HepG2 (cell line): ENCODE results near the gene CCT7. TPM values are rescaled to one million over a fixed set of nuclear protein-coding genes. Genes with fewer than 3 reads are reported as not detected.

Experiments used
- ASH2L ChIP-seq: fragments of 300-600, 200-600 bp; sonication (generic); IDR thresholded peaks from 2 replicates; pipeline ENCODE4 v1.7.0; 2017; ENCODE audit warnings: low read depth, mild to moderate bottlenecking, moderate library complexity, mixed read lengths, low read length; ENCODE audit not compliant: insufficient read length
- EED ChIP-seq: sonication (generic); formaldehyde crosslinking; IDR thresholded peaks from 2 replicates; pipeline ENCODE4 v1.5.0; 2020; ENCODE audit warnings: mild to moderate bottlenecking, missing genetic modification reagents
- FOSL1 ChIP-seq: sonication (generic); formaldehyde crosslinking; IDR thresholded peaks from 2 replicates; pipeline ENCODE4 v1.9.0; 2021; ENCODE audit warnings: missing genetic modification reagents, borderline replicate concordance
- FOXP1 ChIP-seq, 2 experiments: fragments of 450-650 bp in 1 of 2; IDR thresholded peaks; 2 replicates each; pipeline ENCODE4 v1.6.1; 2017 to 2018; ENCODE audit warnings: antibody characterized with exemption in 1 of 2
- GZF1 ChIP-seq: sonication (generic); formaldehyde crosslinking; IDR thresholded peaks from 2 replicates; pipeline ENCODE4 v1.5.1; 2020; ENCODE audit warnings: mild to moderate bottlenecking, missing genetic modification reagents
- IKZF1 ChIP-seq: fragments of 450-650 bp; IDR thresholded peaks from 2 replicates; pipeline ENCODE4 v1.7.1; 2016
- MAF1 ChIP-seq: sonication (generic); formaldehyde crosslinking; IDR thresholded peaks from 2 replicates; pipeline ENCODE4 v1.5.0; 2020; ENCODE audit warnings: missing genetic modification reagents, borderline replicate concordance
- NR2C2 ChIP-seq: sonication (generic); formaldehyde crosslinking; IDR thresholded peaks from 2 replicates; pipeline ENCODE4 v1.4.0; 2020; ENCODE audit warnings: missing genetic modification reagents, mild to moderate bottlenecking, moderate library complexity, borderline replicate concordance
- ONECUT2 ChIP-seq: sonication (generic); formaldehyde crosslinking; IDR thresholded peaks from 2 replicates; pipeline ENCODE4 v1.4.0; 2020; ENCODE audit warnings: missing genetic modification reagents
- POGZ ChIP-seq: sonication (generic); formaldehyde crosslinking; IDR thresholded peaks from 2 replicates; pipeline ENCODE4 v1.4.0; 2020; ENCODE audit warnings: mild to moderate bottlenecking, missing genetic modification reagents
- POLR2A ChIP-seq, 2 experiments: IDR thresholded peaks; 2 replicates each; pipeline ENCODE4 v1.6.1; 2011; ENCODE audit warnings: low read depth in 2 of 2, low read length in 2 of 2, mild to moderate bottlenecking in 1 of 2, moderate library complexity in 1 of 2; ENCODE audit not compliant: insufficient read depth in 1 of 2
- RAD21 ChIP-seq: fragments of 450-650 bp; formaldehyde crosslinking; IDR thresholded peaks from 2 replicates; pipeline ENCODE4 v1.5.0; 2020; ENCODE audit warnings: mild to moderate bottlenecking
- RORA ChIP-seq: sonication (generic); formaldehyde crosslinking; IDR thresholded peaks from 2 replicates; pipeline ENCODE4 v1.5.0; 2020; ENCODE audit warnings: mild to moderate bottlenecking, missing genetic modification reagents, moderate library complexity
- SRSF9 ChIP-seq: fragments of 200-400 bp; formaldehyde crosslinking; IDR thresholded peaks from 2 replicates; pipeline ENCODE4 v1.6.1; 2018; ENCODE audit warnings: borderline replicate concordance, mild to moderate bottlenecking, low read depth, low read length; ENCODE audit not compliant: insufficient read depth, poor library complexity, severe bottlenecking
- TARDBP ChIP-seq: sonication (generic); formaldehyde crosslinking; IDR thresholded peaks from 2 replicates; pipeline ENCODE4 v1.8.0; 2022; ENCODE audit warnings: mild to moderate bottlenecking, missing genetic modification reagents
- TSC22D2 ChIP-seq: sonication (generic); formaldehyde crosslinking; IDR thresholded peaks from 2 replicates; pipeline ENCODE4 v1.5.1; 2020; ENCODE audit warnings: missing genetic modification reagents, mild to moderate bottlenecking, borderline replicate concordance
- U2AF2 ChIP-seq: fragments of 200-400 bp; formaldehyde crosslinking; IDR thresholded peaks from 2 replicates; pipeline ENCODE4 v1.6.1; 2017; ENCODE audit warnings: low read depth, mild to moderate bottlenecking, low read length
- ZBTB8A ChIP-seq: sonication (generic); formaldehyde crosslinking; IDR thresholded peaks from 2 replicates; pipeline ENCODE4 v1.4.0; 2020; ENCODE audit warnings: mild to moderate bottlenecking, low read depth, missing genetic modification reagents, borderline replicate concordance
- ZFY ChIP-seq: sonication (generic); formaldehyde crosslinking; IDR thresholded peaks from 2 replicates; pipeline ENCODE4 v1.4.0; 2020; ENCODE audit warnings: missing genetic modification reagents
- ZNF484 ChIP-seq: sonication (generic); formaldehyde crosslinking; IDR thresholded peaks from 2 replicates; pipeline ENCODE4 v1.5.1; 2020; ENCODE audit warnings: mild to moderate bottlenecking, low read depth, missing genetic modification reagents, borderline replicate concordance
- ZNF546 ChIP-seq: sonication (generic); formaldehyde crosslinking; conservative IDR thresholded peaks from 2 replicates; pipeline ENCODE4 v1.8.1; 2023; ENCODE audit warnings: mild to moderate bottlenecking, missing genetic modification reagents
- ZNF549 ChIP-seq: sonication (generic); formaldehyde crosslinking; IDR thresholded peaks from 2 replicates; pipeline ENCODE4 v1.5.0; 2020; ENCODE audit warnings: missing genetic modification reagents
- ZNF724P ChIP-seq: sonication (generic); formaldehyde crosslinking; IDR thresholded peaks from 2 replicates; pipeline ENCODE4 v1.8.0; 2022; ENCODE audit warnings: missing genetic modification reagents, borderline replicate concordance
- ZSCAN9 ChIP-seq: IDR thresholded peaks from 2 replicates; pipeline ENCODE4 v1.6.1; 2016; ENCODE audit warnings: borderline replicate concordance
- polyA plus RNA-seq, 8 experiments: library from polyadenylated mRNA; depleted of rRNA in 3 of 8; stranded (reverse) in 7 of 8; unstranded in 1 of 8; fragments of >200 nt; fragmentation: Illumina TruSeq in 4 of 8; extraction: Trizol in 4 of 8; gene quantifications; 2 replicates each; pipeline versions ENCODE4 v1.2.1 to v1.2.3, GENCODE V29; 2011 to 2016; ENCODE audit warnings: low read depth in 4 of 8, missing spikeins in 1 of 8, mixed read lengths in 1 of 8; ENCODE audit not compliant: insufficient read depth in 1 of 8
- total RNA-seq, 5 experiments: library from RNA; depleted of rRNA; stranded (reverse); fragments of >200 nt; fragmentation: Illumina TruSeq; extraction: Trizol; gene quantifications; 2 replicates each; pipeline ENCODE4 v1.2.3, GENCODE V29; 2016; ENCODE audit warnings: low read depth in 1 of 5
- TF ChIP-seq, protein P1 (sequence below): sonication (generic); formaldehyde crosslinking; IDR thresholded peaks from 2 replicates; pipeline ENCODE4 v1.5.1; 2020; ENCODE audit warnings: mild to moderate bottlenecking, missing genetic modification reagents, moderate library complexity
- TF ChIP-seq, protein P2 (sequence below): IDR thresholded peaks from 2 replicates; pipeline ENCODE4 v1.6.1; 2016; ENCODE audit warnings: low read depth, borderline replicate concordance

The CCT7 gene
- total and polyA plus RNA-seq, 2 of the 13 experiments (the other 11 are each of a cell fraction or from before 2014, with no cell fraction given): 347 to 517 TPM

DNA sequence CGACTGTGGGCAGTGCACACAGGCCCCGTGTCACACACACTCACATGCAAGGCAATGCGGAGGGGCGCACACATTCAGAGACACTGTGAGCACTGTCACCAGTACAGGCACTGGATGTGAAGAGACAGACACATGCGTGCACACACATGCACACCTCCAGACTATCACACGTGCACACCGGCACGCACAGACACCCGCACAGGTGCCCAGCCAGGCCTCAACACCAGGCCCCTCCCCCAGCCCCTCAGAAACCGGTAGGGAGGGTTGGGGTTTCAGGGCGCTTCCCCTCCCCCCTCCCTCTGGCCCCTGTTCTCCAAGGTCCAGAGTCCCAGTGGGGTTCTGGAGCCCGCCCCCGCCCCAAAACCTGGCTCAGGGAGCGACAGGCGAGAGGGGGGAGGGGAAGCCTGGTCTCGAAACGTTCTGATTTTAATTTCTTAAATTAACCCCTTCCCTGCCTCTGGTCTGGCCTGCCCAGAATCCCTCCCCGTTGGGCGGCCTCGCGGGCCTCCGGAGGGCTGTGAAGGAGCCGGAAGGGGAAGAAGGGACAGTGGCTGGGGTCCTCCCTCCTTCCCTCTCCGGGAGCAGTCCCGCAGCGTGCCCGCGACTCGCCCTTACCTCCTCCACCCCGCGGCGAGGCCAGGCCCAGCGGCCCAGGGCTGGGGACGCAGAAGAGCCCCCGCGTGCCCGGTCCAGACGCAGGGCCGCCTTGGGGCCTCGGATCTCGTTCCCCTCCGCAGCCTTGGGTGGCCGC lies 49.6 kb downstream of the CCT7 start (continued):
- TF ChIP-seq, protein P1, sequence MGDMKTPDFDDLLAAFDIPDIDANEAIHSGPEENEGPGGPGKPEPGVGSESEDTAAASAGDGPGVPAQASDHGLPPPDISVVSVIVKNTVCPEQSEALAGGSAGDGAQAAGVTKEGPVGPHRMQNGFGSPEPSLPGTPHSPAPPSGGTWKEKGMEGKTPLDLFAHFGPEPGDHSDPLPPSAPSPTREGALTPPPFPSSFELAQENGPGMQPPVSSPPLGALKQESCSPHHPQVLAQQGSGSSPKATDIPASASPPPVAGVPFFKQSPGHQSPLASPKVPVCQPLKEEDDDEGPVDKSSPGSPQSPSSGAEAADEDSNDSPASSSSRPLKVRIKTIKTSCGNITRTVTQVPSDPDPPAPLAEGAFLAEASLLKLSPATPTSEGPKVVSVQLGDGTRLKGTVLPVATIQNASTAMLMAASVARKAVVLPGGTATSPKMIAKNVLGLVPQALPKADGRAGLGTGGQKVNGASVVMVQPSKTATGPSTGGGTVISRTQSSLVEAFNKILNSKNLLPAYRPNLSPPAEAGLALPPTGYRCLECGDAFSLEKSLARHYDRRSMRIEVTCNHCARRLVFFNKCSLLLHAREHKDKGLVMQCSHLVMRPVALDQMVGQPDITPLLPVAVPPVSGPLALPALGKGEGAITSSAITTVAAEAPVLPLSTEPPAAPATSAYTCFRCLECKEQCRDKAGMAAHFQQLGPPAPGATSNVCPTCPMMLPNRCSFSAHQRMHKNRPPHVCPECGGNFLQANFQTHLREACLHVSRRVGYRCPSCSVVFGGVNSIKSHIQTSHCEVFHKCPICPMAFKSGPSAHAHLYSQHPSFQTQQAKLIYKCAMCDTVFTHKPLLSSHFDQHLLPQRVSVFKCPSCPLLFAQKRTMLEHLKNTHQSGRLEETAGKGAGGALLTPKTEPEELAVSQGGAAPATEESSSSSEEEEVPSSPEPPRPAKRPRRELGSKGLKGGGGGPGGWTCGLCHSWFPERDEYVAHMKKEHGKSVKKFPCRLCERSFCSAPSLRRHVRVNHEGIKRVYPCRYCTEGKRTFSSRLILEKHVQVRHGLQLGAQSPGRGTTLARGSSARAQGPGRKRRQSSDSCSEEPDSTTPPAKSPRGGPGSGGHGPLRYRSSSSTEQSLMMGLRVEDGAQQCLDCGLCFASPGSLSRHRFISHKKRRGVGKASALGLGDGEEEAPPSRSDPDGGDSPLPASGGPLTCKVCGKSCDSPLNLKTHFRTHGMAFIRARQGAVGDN (CRISPR knock-in tag): peak; percentile 80
- TF ChIP-seq ASH2L (peak; percentile 42), GZF1 (no peak), ZNF546 (CRISPR knock-in tag) (no peak; the same call in 1 of the 2 replicates), TSC22D2 (no peak), MAF1 (no peak), ZNF724P (CRISPR knock-in tag) (no peak), ONECUT2 (CRISPR knock-in tag) (no peak), ZBTB8A (no peak), RAD21 (CRISPR knock-in tag) (no peak), RORA (no peak), ZNF549 (no peak), TARDBP (no peak), ZFY (CRISPR knock-in tag) (peak; percentile 77), POLR2A (IDR thresholded peaks at IDR 0.05; ENCODE audit: insufficient read depth in 1 of 2, low read depth in 2 of 2, low read length in 2 of 2) (peak in 1 of 2 experiments; percentile 40; a peak in 1 of 4 replicates), IKZF1 (no peak), FOSL1 (CRISPR knock-in tag) (no peak), EED (no peak; the same call in 1 of the 2 replicates), ZNF484 (CRISPR knock-in tag) (no peak), FOXP1 (IDR thresholded peaks at IDR 0.05) (no peak), FOXP1 (CRISPR knock-in tag; IDR thresholded peaks at IDR 0.05) (no peak), U2AF2 (no peak), SRSF9 (no peak), ZSCAN9 (CRISPR knock-in tag) (no peak), NR2C2 (CRISPR knock-in tag) (peak; percentile 32), POGZ (no peak; the same call in 1 of the 2 replicates)
- TF ChIP-seq, protein P2, sequence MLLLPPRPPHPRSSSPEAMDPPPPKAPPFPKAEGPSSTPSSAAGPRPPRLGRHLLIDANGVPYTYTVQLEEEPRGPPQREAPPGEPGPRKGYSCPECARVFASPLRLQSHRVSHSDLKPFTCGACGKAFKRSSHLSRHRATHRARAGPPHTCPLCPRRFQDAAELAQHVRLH (CRISPR knock-in tag): no peak
